HepG2 (cell line): Measurements from ENCODE around the gene SDR42E2. TPM values are rescaled to one million over a fixed set of nuclear protein-coding genes. Genes with fewer than 3 reads are reported as not detected.

Source experiments
- FOXP1 ChIP-seq, 2 experiments: fragments of 450-650 bp in 1 of 2; IDR thresholded peaks; 2 replicates each; pipeline ENCODE4 v1.6.1; 2017 to 2018; ENCODE audit warnings: antibody characterized with exemption in 1 of 2
- GATA4 ChIP-seq: sonication (generic); IDR thresholded peaks from 2 replicates; pipeline ENCODE4 v1.6.1; 2016; ENCODE audit warnings: antibody characterized with exemption, low read depth, borderline replicate concordance
- HDAC6 ChIP-seq: fragments of 200-600 bp; sonication (generic); IDR thresholded peaks from 2 replicates; pipeline ENCODE4 v1.7.0; 2017; ENCODE audit warnings: mild to moderate bottlenecking, antibody characterized with exemption, low read length, low read depth
- KAT7 ChIP-seq: IDR thresholded peaks from 2 replicates; pipeline ENCODE4 v1.6.1; 2018; ENCODE audit warnings: borderline replicate concordance, missing compliant biosample characterization
- NCOA2 ChIP-seq: sonication (generic); formaldehyde crosslinking; IDR thresholded peaks from 2 replicates; pipeline ENCODE4 v1.8.0; 2022; ENCODE audit warnings: inconsistent platforms
- PHF21A ChIP-seq: sonication (generic); formaldehyde crosslinking; IDR thresholded peaks from 2 replicates; pipeline ENCODE4 v1.5.0; 2020; ENCODE audit warnings: mild to moderate bottlenecking, missing genetic modification reagents
- RFXANK ChIP-seq: IDR thresholded peaks from 2 replicates; pipeline ENCODE4 v1.6.1; 2016
- SAP130 ChIP-seq: IDR thresholded peaks from 2 replicates; pipeline ENCODE4 v1.6.1; 2016; ENCODE audit warnings: low read depth
- SETDB1 ChIP-seq: sonication (generic); formaldehyde crosslinking; IDR thresholded peaks from 2 replicates; pipeline ENCODE4 v1.5.1; 2020; ENCODE audit warnings: missing genetic modification reagents, mild to moderate bottlenecking, borderline replicate concordance
- SP5 ChIP-seq: IDR thresholded peaks from 2 replicates; pipeline ENCODE4 v1.6.1; 2016; ENCODE audit warnings: low read depth, borderline replicate concordance
- SPEN ChIP-seq: sonication (generic); formaldehyde crosslinking; IDR thresholded peaks from 2 replicates; pipeline ENCODE4 v1.5.1; 2020; ENCODE audit warnings: low read depth, mild to moderate bottlenecking, missing genetic modification reagents
- THAP11 ChIP-seq: IDR thresholded peaks from 2 replicates; pipeline ENCODE4 v1.6.1; 2016; ENCODE audit warnings: missing biosample characterization, missing genetic modification reagents
- ZC3H13 ChIP-seq: sonication (generic); formaldehyde crosslinking; IDR thresholded peaks from 2 replicates; pipeline ENCODE4 v1.8.1; 2023; ENCODE audit warnings: mild to moderate bottlenecking, missing genetic modification reagents, moderate library complexity
- ZNF780A ChIP-seq: sonication (generic); formaldehyde crosslinking; IDR thresholded peaks from 2 replicates; pipeline ENCODE4 v1.8.0; 2022; ENCODE audit warnings: mild to moderate bottlenecking, missing genetic modification reagents, moderate library complexity
- polyA plus RNA-seq, 8 experiments: library from polyadenylated mRNA; depleted of rRNA in 3 of 8; stranded (reverse) in 7 of 8; unstranded in 1 of 8; fragments of >200 nt; fragmentation: Illumina TruSeq in 4 of 8; extraction: Trizol in 4 of 8; gene quantifications; 2 replicates each; pipeline versions ENCODE4 v1.2.1 to v1.2.3, GENCODE V29; 2011 to 2016; ENCODE audit warnings: low read depth in 4 of 8, missing spikeins in 1 of 8, mixed read lengths in 1 of 8; ENCODE audit not compliant: insufficient read depth in 1 of 8
- total RNA-seq, 5 experiments: library from RNA; depleted of rRNA; stranded (reverse); fragments of >200 nt; fragmentation: Illumina TruSeq; extraction: Trizol; gene quantifications; 2 replicates each; pipeline ENCODE4 v1.2.3, GENCODE V29; 2016; ENCODE audit warnings: low read depth in 1 of 5
- TF ChIP-seq, protein P1 (sequence below): sonication (generic); formaldehyde crosslinking; IDR thresholded peaks from 2 replicates; pipeline ENCODE4 v1.4.0; 2020; ENCODE audit warnings: low read depth, mild to moderate bottlenecking, missing genetic modification reagents
- TF ChIP-seq, protein P2 (sequence below): sonication (generic); formaldehyde crosslinking; IDR thresholded peaks from 2 replicates; pipeline ENCODE4 v1.5.0; 2020; ENCODE audit warnings: mild to moderate bottlenecking, missing genetic modification reagents, borderline replicate concordance
- TF ChIP-seq, protein P3 (sequence below): sonication (generic); formaldehyde crosslinking; IDR thresholded peaks from 2 replicates; pipeline ENCODE4 v1.4.0; 2020; ENCODE audit warnings: mild to moderate bottlenecking, missing genetic modification reagents
- TF ChIP-seq, protein P4 (sequence below): sonication (generic); formaldehyde crosslinking; IDR thresholded peaks from 2 replicates; pipeline ENCODE4 v1.4.0; 2020; ENCODE audit warnings: missing genetic modification reagents, borderline replicate concordance
- TF ChIP-seq, protein P5 (sequence below): sonication (generic); formaldehyde crosslinking; IDR thresholded peaks from 2 replicates; pipeline ENCODE4 v1.5.0; 2020; ENCODE audit warnings: missing genetic modification reagents
- TF ChIP-seq, protein P6 (sequence below): sonication (generic); formaldehyde crosslinking; IDR thresholded peaks from 2 replicates; pipeline ENCODE4 v1.5.1; 2020; ENCODE audit warnings: missing genetic modification reagents, mild to moderate bottlenecking, borderline replicate concordance

The SDR42E2 gene
- total and polyA plus RNA-seq, 2 of the 13 experiments (the other 11 are each of a cell fraction or from before 2014, with no cell fraction given), result 0.05 to 0.11 TPM

DNA sequence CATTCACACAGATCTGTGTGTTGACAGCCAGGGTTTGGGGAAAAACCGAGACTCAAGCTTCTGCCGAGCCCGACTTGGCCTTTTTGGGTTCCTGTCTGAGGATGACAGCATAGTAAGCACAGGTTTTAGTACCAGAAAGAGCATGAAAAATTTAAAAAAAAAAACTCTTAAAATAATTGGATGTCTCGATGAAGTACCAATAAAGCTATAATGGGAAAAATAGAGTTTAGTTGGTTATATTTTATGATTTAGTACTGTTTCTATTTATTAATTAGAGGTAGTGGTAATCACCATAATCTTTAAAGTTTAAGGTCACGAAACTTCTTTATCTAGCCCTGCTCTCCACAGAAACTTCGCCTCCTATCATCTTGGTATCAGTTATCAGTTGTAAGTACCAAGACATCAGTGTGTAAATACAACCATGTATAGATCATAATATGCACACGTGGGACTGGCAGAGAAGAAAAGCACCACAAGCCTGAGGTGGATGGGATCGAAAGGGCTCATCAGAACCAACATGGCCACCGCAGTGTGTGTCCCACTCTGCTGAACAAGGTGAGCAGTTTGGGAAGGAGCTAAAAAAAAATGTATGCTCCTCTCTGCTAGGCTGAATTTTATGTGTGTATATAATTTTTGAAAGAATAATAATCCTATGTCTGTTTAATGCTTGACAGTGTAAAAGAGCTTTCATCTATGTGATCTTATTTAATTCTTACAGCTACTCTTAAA is 29.4 kb downstream of the SDR42E2 start (continued):
- TF ChIP-seq, protein P1, sequence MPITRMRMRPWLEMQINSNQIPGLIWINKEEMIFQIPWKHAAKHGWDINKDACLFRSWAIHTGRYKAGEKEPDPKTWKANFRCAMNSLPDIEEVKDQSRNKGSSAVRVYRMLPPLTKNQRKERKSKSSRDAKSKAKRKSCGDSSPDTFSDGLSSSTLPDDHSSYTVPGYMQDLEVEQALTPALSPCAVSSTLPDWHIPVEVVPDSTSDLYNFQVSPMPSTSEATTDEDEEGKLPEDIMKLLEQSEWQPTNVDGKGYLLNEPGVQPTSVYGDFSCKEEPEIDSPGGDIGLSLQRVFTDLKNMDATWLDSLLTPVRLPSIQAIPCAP (CRISPR knock-in tag), result no peak
- TF ChIP-seq SAP130 (CRISPR knock-in tag), result peak; percentile 8; the same call in 1 of the 2 replicates
- TF ChIP-seq SPEN (CRISPR knock-in tag), result no peak; the same call in 1 of the 2 replicates
- TF ChIP-seq RFXANK, result no peak
- no peak for TF ChIP-seq SETDB1 (CRISPR knock-in tag)
- TF ChIP-seq HDAC6, result no peak
- TF ChIP-seq FOXP1 (IDR thresholded peaks at IDR 0.05), result no peak
- TF ChIP-seq FOXP1 (CRISPR knock-in tag; IDR thresholded peaks at IDR 0.05), result no peak
- TF ChIP-seq, protein P2, sequence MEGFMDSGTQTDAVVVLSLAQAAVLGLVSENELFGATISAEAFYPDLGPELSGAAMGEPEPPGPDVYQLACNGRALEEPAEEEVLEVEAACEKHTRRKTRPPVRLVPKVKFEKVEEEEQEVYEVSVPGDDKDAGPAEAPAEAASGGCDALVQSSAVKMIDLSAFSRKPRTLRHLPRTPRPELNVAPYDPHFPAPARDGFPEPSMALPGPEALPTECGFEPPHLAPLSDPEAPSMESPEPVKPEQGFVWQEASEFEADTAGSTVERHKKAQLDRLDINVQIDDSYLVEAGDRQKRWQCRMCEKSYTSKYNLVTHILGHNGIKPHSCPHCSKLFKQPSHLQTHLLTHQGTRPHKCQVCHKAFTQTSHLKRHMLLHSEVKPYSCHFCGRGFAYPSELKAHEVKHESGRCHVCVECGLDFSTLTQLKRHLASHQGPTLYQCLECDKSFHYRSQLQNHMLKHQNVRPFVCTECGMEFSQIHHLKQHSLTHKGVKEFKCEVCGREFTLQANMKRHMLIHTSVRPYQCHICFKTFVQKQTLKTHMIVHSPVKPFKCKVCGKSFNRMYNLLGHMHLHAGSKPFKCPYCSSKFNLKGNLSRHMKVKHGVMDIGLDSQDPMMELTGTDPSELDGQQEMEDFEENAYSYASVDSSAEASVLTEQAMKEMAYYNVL (CRISPR knock-in tag), result no peak
- TF ChIP-seq GATA4, result no peak; the same call in 1 of the 2 replicates
- no peak for TF ChIP-seq NCOA2 (CRISPR knock-in tag)
- no peak for TF ChIP-seq SP5
- TF ChIP-seq ZC3H13 (CRISPR knock-in tag), result peak; percentile 82; the same call in 1 of the 2 replicates
- TF ChIP-seq, protein P3, sequence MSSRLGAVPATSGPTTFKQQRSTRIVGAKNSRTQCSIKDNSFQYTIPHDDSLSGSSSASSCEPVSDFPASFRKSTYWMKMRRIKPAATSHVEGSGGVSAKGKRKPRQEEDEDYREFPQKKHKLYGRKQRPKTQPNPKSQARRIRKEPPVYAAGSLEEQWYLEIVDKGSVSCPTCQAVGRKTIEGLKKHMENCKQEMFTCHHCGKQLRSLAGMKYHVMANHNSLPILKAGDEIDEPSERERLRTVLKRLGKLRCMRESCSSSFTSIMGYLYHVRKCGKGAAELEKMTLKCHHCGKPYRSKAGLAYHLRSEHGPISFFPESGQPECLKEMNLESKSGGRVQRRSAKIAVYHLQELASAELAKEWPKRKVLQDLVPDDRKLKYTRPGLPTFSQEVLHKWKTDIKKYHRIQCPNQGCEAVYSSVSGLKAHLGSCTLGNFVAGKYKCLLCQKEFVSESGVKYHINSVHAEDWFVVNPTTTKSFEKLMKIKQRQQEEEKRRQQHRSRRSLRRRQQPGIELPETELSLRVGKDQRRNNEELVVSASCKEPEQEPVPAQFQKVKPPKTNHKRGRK, result no peak
- TF ChIP-seq THAP11, result no peak
- no peak for TF ChIP-seq KAT7 (CRISPR knock-in tag)
- TF ChIP-seq, protein P4, sequence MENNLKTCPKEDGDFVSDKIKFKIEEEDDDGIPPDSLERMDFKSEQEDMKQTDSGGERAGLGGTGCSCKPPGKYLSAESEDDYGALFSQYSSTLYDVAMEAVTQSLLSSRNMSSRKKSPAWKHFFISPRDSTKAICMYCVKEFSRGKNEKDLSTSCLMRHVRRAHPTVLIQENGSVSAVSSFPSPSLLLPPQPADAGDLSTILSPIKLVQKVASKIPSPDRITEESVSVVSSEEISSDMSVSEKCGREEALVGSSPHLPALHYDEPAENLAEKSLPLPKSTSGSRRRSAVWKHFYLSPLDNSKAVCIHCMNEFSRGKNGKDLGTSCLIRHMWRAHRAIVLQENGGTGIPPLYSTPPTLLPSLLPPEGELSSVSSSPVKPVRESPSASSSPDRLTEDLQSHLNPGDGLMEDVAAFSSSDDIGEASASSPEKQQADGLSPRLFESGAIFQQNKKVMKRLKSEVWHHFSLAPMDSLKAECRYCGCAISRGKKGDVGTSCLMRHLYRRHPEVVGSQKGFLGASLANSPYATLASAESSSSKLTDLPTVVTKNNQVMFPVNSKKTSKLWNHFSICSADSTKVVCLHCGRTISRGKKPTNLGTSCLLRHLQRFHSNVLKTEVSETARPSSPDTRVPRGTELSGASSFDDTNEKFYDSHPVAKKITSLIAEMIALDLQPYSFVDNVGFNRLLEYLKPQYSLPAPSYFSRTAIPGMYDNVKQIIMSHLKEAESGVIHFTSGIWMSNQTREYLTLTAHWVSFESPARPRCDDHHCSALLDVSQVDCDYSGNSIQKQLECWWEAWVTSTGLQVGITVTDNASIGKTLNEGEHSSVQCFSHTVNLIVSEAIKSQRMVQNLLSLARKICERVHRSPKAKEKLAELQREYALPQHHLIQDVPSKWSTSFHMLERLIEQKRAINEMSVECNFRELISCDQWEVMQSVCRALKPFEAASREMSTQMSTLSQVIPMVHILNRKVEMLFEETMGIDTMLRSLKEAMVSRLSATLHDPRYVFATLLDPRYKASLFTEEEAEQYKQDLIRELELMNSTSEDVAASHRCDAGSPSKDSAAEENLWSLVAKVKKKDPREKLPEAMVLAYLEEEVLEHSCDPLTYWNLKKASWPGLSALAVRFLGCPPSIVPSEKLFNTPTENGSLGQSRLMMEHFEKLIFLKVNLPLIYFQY (CRISPR knock-in tag), result no peak
- TF ChIP-seq ZNF780A (CRISPR knock-in tag), result no peak
- no peak for TF ChIP-seq PHF21A (CRISPR knock-in tag)
- TF ChIP-seq, protein P5, sequence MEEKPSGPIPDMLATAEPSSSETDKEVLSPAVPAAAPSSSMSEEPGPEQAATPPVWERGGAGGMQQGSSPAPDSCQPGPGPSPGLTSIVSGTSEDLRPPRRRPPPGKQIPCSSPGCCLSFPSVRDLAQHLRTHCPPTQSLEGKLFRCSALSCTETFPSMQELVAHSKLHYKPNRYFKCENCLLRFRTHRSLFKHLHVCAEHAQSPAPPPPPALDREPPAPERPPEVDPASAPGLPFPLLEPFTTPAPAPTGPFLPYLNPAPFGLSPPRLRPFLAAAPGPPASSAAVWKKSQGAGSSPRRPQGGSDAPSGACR (CRISPR knock-in tag), result peak; percentile 19; the same call in 1 of the 2 replicates
- TF ChIP-seq, protein P6, sequence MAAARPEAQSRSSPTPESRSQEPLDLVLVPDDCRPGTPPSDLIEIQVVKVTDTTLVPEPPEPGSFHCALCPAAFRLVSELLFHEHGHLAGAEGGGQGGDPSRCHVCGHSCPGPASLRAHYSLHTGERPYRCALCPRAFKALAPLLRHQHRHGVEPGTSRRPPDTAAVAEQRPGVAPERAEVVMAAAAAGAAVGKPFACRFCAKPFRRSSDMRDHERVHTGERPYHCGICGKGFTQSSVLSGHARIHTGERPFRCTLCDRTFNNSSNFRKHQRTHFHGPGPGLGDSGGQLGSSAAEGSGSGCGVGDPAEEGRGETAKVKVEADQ (CRISPR knock-in tag), result no peak
